AML-193 (cell line): ENCODE results near the gene NFIX.

Experiments used
- DNase-seq, 2 experiments: peaks; one replicate each; lab custom pipeline; 2025; lab: John Stamatoyannopoulos, UW

Gene NFIX

DNA sequence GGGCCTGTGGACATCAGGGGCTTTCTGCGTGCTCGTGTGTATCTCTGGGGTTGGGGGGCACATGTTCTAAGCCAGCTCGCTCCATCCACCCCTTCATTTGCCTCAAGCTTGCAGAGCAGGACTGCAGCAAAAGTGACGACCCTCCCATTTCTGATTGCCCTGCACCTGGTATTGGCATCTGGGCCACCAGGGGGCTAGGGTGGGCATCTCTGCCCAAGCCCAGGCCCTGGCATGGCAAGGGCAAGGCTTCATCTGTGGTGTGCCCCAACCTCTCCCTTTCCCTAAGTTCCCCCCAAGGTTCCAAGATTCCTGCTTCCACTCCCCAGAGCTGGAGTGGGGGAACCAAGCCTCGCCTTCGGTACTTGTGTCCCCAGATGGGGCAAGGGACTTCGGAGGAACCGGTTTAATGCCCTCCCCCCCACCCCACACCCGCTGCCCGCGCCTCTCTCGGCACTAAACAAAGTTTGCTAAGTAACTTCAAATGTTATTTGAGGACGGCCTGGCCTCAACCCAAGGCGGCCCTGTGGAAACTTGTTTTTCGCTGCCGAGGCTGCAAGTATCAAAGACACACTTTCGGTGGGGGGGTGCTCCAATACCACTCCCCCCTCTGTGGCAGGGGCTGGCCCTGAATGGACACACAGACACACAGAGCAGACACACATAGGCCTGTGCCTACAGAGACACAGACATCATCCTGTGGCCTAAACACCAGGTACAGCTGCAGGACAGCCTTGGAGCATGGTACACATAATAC, 12.2 kb downstream of the NFIX start:
- DNase-seq = no peak

DNA sequence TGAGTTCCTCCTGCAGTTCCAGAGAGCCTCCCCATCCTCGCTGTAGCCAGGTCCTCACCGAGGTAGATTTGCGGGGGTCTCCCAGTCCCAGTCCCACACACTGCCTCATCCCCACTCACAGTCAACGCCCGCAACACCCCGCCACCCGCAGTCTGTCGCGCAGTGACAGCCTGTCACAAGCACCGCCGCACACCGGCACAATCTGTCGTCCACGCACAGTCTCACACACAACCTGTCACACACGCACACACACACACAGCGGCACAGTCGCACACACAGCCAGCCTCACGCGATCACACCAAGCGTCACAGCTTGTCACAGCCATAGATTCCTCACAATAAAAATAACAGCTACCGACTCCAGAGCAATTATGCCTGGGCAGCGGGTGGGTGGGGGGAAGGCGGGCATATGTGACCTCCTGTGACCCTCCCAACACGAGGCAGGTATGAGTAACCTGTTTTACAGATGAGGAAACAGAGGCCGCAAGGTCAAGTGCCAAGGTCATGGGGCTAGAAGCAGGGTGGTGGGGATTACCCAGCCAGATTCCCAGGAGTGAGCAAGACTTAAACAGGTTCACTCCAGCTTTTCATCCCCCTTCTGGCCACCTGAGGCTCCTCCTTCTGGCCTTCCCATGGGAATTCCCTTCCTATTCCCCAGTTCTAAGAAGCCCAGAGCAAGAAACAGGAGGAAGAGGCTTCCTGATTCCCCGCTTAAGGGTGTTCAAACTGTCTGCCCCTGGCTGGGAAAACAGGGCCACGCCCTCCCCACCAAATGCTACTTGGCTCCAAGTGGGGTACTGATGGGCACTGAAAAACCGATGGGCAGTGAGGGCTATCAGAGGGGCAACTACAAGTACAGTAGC, 13.9 kb downstream of the NFIX start:
- no peak for DNase-seq

DNA sequence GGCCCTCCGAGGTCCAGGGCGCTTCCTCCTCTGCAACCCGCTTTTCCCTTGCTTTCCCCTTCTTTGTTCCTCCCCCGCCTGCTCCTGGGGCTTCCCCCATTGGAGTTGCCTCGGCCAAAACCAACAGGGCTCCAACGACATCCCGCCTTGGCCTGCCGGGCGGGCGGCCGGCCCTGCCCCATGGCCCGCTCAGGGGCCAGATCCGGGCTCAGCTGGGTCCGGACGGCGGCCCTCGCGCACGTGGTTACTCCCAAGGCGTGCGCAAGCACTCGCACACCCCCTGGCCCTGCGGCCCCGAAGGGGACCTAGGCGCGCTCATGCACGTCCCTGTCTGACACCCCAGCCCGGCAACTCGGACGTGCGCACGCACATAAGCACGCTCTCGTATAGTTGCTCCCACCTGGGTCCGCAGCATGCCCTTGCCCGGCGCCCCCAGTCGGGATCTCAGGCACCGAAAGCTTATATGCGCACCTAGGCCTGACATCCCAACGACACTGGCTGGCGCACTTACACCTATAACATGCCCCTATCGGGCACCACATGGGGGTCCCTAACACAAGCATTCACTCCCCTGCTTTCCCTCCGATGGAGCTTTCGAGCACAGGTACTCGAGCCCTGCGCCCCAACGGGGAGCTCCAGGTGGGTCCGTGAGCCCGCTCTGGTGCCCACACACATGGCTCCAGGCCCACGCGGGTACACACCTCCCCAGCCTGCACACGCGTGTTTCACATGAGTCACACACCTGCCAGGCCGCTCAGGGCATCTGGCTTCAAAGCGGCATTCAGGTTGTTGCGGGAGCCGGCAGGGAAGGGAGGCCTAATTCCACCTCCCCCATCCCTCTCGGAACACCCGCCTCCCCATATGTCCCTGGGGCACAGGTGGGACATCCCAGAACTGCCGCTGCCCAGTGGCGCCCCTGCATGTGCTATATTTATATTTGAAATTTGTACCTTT, 15.0 kb downstream of the NFIX start:
- DNase-seq = no peak

DNA sequence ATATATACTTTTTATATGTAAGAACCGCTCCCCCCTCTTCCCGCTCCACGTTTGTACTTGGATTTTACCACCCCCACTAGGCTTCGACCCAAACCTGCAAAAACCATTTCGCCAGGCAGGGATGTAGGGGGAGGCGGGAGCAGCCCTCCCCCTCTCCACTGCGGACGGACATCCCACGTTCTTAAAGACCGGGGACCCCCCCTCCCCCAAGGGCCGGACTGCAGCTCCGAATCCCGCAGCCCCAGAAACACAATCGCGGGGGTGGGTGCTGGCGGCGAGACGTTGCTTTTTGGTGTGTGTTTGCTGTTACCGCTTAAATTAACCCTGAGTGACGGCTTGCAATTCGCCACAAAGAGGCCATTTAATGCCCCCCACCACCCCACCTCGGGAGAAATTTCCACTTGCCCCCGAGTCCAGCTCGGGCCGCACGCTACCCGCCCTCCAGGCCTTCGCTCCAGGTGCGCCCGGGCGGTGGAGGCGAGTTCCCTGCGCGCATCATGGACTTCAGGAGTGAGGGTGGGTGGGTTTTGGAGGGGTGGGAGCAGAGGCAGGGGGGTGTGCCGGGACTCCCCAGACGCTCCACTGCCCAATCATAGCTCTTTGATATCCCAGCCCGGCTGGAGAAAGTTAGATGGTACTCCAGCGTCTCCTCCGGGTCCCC, 15.8 kb downstream of the NFIX start:
- DNase-seq = no peak

DNA sequence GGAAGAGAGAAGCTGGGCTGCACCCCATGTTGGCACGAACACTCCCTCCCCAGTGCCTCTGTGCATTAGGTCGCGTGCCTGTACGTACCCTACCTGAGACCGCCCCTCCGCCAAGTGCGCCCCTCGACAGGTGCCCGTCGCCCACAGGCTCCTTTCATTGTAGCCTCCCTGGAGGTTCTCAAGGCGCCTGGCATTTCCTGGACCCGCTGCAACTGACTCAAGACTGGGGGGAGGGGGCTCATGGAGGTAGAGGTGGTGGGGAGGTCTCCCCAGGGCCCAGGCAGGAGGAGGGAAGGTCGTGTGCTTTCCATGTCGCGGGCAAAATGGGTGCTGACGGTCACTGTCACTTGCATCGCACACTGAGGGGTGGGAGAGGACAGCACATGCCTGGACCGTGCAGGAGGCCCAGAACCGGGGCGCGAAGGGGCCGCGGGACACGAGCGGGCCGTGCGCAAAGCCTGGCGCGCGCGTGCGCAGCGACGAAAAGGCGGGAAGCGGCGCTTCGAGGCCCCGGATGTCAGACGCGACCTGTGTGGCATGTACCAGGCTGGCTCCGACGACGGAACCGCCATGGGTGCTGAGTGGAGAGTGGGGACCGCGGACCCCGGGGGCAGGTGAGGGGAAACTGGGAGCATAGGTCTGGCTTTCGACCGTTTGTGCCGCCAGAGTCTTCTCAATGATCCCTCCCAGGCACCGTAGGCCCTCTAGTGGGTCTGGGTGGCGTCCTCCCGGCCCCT, 16.5 kb downstream of the NFIX start:
- no peak for DNase-seq

DNA sequence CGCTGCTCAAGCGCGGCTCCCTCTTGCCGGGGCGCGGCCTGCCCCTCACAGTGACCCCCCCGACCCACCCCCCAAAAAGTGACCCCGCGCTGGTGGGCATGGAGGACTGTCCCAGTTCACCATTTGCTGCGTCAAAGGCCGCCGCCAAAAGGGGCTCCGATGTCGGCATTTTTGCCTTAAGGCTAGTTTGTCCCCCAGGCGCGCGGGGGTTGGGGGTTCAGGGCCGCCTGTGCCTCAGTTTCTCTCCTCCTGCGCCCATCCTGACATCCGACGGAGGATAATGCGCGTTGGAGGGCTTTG, 17.1 kb downstream of the NFIX start:
- DNase-seq = no peak

DNA sequence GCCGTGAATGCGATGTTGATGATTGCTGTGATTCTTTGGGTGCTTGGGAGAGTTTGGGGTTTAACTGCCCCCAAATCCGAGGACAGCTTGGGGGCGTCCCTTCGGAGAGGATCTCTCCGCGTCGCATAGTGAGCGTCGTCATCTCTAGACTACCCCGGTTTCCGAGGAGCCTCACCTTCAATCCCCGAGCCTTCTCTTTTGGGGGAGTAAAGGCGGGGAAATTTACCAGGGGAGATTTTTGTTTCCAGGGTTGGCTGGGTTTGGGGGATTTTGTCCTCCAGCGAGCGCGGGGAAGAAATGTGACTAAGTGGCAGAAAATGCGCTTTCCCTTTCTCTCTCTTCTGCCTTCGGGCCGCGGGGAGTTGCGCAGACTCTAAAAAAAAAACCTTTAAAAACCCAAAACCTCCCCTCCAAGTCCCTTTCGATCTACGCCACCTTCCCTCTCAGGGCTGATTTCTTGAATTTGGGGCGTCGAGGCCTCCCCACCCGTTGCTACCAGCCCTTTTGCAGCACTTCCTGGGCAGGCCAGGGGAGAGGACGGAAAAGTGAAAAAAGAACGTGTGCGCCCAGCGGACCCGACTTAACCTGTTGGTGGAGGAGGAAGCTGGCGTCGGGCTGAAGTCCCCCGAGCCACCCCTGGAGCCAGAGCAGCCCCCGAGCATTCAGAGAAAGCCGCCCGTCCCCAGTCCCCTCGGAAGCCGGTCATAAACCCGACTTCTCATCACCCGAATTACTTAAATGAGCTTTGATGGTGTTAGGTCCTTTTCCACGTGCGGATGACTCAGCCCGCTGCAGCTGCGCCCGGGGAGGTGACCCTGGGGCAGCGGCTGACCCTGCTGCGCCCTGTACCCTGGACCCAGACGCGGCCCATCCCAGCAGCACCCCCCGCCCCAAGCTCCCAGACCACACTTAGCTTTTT, 17.7 kb downstream of the NFIX start:
- peak; percentile 21 to 28 for DNase-seq

DNA sequence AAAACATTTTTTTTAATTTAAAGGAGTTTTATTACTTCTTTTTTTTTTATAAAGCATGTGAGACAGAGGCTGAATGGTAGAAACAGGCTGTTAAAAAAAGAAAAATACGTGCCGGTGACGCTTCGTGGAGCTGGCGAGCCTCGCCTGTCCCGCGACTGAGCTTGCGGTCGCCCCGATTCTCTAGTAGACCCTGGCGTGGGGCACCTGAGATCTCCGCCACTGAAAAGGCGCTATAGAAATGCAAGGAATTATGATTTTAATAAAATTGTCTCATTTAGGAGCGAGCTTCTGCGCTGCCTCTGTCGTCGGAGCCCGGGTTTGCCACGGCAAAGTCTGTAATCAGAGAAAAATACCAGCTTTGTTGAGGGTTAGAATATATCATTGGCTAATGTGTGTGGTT, 18.4 kb downstream of the NFIX start:
- DNase-seq = no peak

DNA sequence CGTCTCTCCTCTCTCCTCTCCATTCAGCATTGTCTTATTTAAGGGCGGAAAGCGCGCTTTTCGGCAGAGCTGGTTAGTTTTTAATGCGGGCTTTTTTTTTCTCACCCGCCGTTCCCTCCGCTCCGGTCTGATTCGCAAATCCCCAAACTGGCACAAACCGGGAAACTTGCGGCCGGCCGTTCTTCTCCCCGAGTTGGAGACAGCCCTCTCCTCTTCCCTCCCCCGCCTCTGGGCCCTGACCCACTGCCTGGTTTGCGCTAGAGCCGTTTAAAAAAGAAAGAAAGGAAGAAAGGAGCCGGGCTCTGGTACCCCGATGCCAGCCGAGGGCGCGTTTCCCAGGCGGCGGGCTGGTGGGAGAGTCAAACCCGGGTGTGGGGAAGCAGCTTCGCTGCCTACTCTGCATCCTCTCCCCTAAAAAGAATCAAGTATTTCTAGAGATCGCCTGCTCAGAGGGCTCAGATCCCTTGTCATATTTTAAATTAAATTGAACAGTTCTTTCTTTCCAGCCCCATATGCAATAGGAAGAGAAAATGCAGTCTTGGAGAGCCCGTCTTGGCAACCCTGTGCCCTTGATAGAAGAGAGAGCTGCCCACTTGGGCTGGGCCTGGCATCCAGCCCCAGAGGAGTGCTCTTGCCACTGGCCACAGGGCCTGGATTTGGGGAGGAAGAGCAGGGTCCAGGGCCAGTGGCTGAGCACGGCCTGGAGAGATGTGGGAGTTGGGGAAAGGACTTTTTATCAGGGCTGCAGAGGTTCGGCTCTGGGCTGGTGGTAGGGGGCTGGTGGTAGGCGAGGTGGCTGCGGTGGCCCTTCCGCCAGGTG, 19.0 kb downstream of the NFIX start:
- DNase-seq = peak in 1 of 2 experiments; percentile 28

DNA sequence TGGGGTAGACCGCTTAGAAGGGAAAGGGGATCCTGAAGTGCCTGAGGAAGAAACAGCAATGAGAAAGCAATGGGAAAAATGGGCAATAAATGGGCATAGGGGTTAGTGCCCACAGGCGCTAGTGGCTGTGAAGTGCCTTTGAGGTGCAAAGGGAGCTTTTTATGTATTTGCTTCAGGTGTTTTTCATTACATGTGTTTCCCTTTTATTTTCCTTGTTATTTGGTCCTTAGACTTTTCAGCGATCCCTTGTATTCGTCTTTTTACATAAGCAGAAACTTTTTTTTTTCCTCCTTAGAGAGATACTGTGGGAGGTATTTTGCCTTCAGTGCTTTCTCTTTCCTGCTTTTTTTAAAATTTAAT, 19.6 kb downstream of the NFIX start:
- no peak for DNase-seq

DNA sequence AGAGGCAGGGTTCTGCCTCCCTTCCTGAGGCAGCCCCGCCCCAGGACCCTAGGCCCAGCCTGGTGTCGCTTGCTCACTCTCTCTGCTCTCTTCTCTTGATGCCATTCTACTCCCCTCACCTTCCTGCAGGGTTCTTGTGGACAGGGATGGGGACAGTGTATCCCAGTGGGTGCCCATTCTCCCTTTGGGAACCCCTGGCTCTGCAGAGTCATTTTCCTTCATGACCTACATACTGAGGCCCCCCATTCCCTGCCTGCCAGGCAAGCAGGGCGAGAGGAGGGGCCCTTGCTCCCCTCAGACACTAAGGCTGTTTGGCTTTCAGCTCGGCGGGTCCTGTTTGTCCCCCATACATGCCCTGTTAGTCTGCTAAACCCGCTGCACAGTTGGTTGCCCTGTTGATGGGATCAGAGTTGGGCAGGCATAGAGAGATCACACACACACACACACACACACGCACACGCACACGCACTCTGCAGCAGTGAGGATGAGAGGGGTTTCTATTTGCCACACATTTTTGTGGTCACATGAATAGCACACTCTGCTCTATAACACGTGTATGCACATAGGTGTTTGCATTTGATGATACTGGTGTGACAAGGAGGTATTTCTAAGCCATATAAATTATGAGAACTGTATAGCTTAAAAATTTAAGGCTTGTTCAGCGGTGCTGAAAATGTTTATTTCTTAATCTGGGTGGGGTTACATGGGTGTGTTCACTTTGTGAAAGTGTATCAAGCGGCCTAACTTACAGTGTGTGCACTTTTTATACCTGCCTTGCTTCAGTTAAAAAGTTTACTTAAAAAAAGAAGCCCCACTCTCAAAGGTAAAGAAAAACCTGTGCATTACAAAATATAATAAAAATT, 20.3 kb downstream of the NFIX start:
- no peak for DNase-seq

DNA sequence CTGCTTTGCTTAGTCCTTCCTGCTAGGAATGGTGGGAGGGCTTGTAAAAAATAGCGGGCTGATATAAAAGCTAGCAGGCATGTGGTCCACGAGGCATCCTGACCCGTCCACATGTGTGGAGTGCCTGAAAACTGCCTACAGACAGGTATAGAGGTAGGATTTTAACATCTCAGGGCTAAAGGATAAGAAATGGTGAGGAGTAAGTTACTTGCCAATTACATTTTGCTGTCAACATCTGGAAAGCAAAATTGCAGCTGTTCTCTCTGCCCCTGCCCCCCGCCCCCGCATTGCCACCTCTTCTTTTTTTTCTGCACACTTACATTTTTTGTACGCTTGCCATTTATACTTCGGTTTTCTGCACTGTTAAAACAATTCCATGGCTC, 21.0 kb downstream of the NFIX start:
- no peak for DNase-seq

DNA sequence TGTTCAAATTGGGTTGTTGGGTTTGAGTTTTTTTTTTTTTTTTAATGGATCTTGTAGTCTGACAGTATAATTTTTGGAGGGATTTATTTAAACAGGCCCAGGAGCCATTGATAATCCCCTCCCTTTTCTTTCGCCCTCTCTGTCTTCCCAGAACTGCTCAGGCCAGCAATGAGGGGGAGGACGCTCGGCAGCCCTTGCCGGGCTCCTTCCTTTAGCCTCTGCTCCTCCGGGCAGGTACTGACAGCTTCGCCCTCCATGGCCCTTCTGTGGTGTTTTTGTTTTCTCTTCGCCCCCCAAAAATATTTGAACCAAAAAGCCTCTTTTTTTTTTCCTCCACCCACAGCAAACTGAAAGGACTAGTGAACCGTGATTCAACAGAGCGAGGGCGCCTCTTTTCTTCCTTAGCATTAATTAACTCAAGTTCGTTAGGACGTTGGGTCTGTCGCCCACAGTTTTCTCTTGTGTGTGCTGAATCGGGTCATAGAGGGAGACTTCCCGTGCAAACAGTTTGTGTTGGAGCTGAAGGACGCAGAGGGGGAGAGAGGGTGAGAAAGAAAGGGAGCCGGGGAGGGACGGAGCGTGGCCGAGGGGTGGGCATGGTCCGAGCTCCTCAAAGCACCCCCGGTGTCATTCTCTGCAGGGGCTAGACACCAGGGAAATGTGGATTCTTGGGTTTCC, 21.5 kb downstream of the NFIX start:
- no peak for DNase-seq

DNA sequence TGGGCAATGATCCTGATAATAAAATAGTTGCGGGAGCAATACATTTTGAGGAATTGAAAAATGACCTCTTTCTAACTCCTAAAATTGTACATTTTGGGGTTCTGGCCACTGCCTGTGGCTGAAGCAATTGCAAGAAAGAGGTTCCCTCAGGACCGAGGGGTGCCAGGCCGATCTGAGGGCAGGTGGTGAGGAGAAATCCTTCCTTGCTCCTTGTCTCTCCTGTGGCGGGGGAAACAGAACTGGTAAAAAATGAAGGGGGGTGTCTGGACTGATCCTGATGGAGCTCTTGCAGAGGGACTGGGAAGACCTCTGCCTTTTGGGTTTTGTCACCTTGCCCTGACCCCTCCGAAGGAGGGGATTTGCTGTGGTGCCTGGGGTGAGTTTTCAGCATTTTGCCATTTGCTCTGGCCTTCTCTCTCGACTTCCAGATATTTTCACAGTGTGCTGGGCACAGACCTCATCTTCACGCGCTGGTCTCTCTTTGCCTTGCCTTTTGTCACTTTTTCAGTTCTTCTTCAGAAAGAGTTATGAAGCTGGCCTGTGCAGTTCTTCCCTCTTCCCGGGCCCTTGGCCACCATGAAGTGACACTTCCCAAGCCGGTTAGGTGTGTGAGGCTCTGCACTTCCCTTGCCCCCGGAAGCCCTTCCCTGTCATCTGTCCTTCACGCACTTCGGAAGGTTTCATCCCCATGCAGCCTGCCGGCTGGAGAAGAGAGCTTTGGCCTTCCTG, 22.2 kb downstream of the NFIX start:
- no peak for DNase-seq

DNA sequence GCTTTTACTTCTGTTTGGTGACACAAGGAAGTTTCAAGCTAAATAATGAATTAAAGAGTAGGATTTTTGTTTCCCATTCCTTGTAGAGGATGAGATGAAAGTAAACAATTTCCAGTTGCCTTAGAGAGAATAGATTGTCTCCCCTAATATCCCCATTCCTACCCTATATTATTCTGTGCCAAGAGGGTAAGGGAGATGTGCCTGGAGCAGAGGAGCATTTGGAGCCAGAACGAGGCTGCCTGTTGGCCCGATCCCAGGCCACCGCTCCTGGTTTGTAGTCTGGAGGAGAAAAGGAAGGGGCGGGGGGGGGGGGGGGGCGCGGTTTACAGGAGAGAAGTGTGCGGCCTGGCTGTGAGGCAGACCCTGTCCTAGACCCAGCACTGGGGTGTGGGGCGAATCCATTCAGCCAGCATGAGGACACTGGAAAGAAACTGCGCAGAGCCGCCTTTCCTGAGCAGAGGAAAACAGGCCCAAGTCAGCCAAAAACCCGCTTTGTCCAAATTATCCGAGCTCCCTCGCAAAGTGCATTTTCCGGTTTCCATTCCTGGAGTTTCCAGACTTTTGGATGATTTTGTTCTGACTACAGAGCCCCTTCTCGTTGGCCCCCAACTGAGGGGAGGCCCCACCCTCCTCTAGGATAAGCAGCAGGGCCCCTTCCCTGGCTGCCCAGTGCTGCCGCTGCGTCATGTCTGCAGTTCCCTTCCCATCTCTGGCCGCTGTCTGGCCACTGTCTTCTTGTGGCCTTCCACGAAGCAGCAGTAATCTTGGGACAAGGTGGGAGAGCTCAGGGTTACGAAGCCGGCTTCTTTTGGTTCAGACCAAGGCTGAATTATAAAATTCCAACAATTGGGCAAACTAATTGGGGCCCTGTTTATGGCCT, 23.0 kb downstream of the NFIX start:
- DNase-seq = no peak

DNA sequence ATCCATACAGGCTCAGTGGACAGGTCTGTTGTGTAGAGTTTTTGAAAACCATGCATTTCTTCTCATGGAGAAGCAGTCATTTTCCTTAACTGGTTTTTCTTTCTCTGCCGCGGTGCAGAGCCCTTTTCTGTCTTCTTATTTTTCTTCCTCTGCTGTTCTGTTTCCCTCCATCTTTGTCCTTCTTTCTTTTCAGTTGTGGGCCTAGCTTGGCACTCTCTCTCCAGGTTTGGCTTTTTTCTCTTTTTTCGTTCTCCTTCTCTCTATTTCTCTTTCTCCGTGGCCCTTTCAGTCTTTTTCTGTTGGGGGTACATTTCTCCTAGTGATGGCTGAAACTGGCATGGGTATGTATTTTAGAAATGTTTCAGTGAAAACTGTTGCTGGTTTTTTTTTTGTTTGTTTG, 24.1 kb downstream of the NFIX start:
- no peak for DNase-seq
